NCI-H1930 (cell line): ENCODE data around the gene CDH23.

ENCODE experiments used
- DNase-seq, 2 experiments: peaks; one replicate each; lab custom pipeline; 2025; lab: John Stamatoyannopoulos, UW

CDH23 gene

GRCh38 chr10:71605263-71605962, 208.7 kb downstream of the CDH23 start:
- no peak for DNase-seq

GRCh38 chr10:71606257-71607081, 209.7 kb downstream of the CDH23 start:
- no peak for DNase-seq

- no peak for DNase-seq
Measured at GRCh38 chr10:71607082-71607443, 210.3 kb downstream of the CDH23 start.

GRCh38 chr10:71608819-71609768, 212.4 kb downstream of the CDH23 start:
- peak in 1 of 2 experiments; percentile 51 for DNase-seq

GRCh38 chr10:71610651-71611050, 213.9 kb downstream of the CDH23 start:
- DNase-seq, result no peak

GRCh38 chr10:71611131-71611530, 214.4 kb downstream of the CDH23 start:
- DNase-seq, result no peak

GRCh38 chr10:71611709-71612422, 215.1 kb downstream of the CDH23 start:
- no peak for DNase-seq

- DNase-seq, result no peak
Measured at GRCh38 chr10:71613261-71613777, 216.6 kb downstream of the CDH23 start.

- DNase-seq, result no peak
Measured at GRCh38 chr10:71613877-71614276, 217.2 kb downstream of the CDH23 start.

GRCh38 chr10:71614946-71615345, 218.2 kb downstream of the CDH23 start:
- DNase-seq, result no peak

- no peak for DNase-seq
Measured at GRCh38 chr10:71615538-71616329, 219.0 kb downstream of the CDH23 start.

GRCh38 chr10:71616817-71617654, 220.3 kb downstream of the CDH23 start:
- DNase-seq, result no peak

GRCh38 chr10:71618176-71618575, 221.5 kb downstream of the CDH23 start:
- no peak for DNase-seq

- no peak for DNase-seq
Measured at GRCh38 chr10:71618598-71618997, 221.9 kb downstream of the CDH23 start.

- no peak for DNase-seq
Measured at GRCh38 chr10:71620642-71621041, 223.9 kb downstream of the CDH23 start.

GRCh38 chr10:71621231-71622153, 224.8 kb downstream of the CDH23 start:
- DNase-seq, result no peak

GRCh38 chr10:71622154-71622526, 225.4 kb downstream of the CDH23 start:
- DNase-seq, result no peak

GRCh38 chr10:71622616-71623015, 225.9 kb downstream of the CDH23 start:
- no peak for DNase-seq
